ENCODE measurements around the gene POLR1A.

DNA sequence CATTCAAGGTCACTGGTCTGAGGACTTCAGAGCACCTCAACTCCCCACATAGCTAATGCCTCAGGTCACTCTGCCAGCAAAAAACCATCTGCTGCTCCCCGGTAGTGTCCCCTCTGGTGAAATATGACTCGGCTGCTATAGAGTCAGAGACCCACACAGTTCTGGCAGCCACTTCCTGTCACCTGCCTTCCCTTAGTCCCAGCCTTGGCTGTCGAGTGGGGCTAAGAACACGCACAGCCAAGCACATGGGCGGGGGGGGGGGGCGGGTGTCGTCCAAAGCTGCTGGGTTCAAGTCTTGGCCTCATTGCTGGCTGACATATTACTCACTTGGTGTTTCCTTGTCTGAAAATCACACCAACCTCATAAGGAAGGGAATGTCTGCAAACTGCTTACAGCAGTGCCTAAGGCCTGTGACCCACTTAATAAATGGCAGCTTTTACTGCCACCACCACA, 37.5 kb downstream of the POLR1A start:
- TF ChIP-seq, protein P1, sequence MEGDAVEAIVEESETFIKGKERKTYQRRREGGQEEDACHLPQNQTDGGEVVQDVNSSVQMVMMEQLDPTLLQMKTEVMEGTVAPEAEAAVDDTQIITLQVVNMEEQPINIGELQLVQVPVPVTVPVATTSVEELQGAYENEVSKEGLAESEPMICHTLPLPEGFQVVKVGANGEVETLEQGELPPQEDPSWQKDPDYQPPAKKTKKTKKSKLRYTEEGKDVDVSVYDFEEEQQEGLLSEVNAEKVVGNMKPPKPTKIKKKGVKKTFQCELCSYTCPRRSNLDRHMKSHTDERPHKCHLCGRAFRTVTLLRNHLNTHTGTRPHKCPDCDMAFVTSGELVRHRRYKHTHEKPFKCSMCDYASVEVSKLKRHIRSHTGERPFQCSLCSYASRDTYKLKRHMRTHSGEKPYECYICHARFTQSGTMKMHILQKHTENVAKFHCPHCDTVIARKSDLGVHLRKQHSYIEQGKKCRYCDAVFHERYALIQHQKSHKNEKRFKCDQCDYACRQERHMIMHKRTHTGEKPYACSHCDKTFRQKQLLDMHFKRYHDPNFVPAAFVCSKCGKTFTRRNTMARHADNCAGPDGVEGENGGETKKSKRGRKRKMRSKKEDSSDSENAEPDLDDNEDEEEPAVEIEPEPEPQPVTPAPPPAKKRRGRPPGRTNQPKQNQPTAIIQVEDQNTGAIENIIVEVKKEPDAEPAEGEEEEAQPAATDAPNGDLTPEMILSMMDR (IDR thresholded peaks at IDR 0.05): no peak
- TF ChIP-seq SIN3A (IDR thresholded peaks at IDR 0.05; ENCODE audit: borderline replicate concordance, insufficient read depth, low read depth, low read length): no peak
- no peak for TF ChIP-seq POLR2AphosphoS5 (IDR thresholded peaks at IDR 0.05; ENCODE audit: low read depth, low read length)

Measured in Panc1 (cell line).